Measurements from ENCODE around the gene FOXL1.

- TF ChIP-seq ZNF549 (tag by site-specific recombination; IDR thresholded peaks at IDR 0.05) = no peak
- no peak for TF ChIP-seq ZNF362 (tag by site-specific recombination; IDR thresholded peaks at IDR 0.05)
- no peak for TF ChIP-seq CTCF (tag by site-specific recombination; IDR thresholded peaks at IDR 0.05)
- TF ChIP-seq YY1 (tag by site-specific recombination; IDR thresholded peaks at IDR 0.05) = no peak
- TF ChIP-seq PRDM1 (tag by site-specific recombination; IDR thresholded peaks at IDR 0.05) = no peak
- no peak for TF ChIP-seq ZNF558 (tag by site-specific recombination; IDR thresholded peaks at IDR 0.05)
- no peak for TF ChIP-seq ZNF274 (IDR thresholded peaks at IDR 0.05; ENCODE audit: low read length)
- no peak for TF ChIP-seq ZNF274 (tag by site-specific recombination; IDR thresholded peaks at IDR 0.05; ENCODE audit: borderline replicate concordance)
- TF ChIP-seq ZNF692 (tag by site-specific recombination; IDR thresholded peaks at IDR 0.05) = no peak
- TF ChIP-seq ZNF155 (tag by site-specific recombination; IDR thresholded peaks at IDR 0.05) = no peak
- TF ChIP-seq ZNF350 (tag by site-specific recombination; IDR thresholded peaks at IDR 0.05) = no peak
- TF ChIP-seq REPIN1 (tag by site-specific recombination; IDR thresholded peaks at IDR 0.05; ENCODE audit: low read depth) = no peak
- no peak for TF ChIP-seq PBX3 (CRISPR knock-in tag; IDR thresholded peaks at IDR 0.05)
- TF ChIP-seq ZNF449 (tag by site-specific recombination; IDR thresholded peaks at IDR 0.05) = no peak
Observed at GRCh38 chr16:86597126-86597879, 19.0 kb downstream of the FOXL1 start.

Data from HEK293 (cell line).